IMR-90 (cell line): Measurements from ENCODE around the gene IVNS1ABP.

ENCODE experiments used
- BHLHE40 ChIP-seq: fragments of 150-350 bp; IDR thresholded peaks from 2 replicates; pipeline ENCODE4 v1.6.1; 2016; ENCODE audit warnings: mild to moderate bottlenecking, low read depth, low read length
- CEBPB ChIP-seq: IDR thresholded peaks from 2 replicates; pipeline ENCODE4 v1.6.1; 2012; ENCODE audit warnings: low read depth, low read length, improper control_type of control experiment
- CHD1 ChIP-seq: IDR thresholded peaks from 2 replicates; pipeline ENCODE4 v1.6.1; 2012; ENCODE audit warnings: low read depth, low read length, improper control_type of control experiment
- CTCF ChIP-seq: conservative IDR thresholded peaks from 2 replicates; pipeline ENCODE4 v1.5.1; 2012; ENCODE audit warnings: mild to moderate bottlenecking, low read depth, low read length, improper control_type of control experiment
- FOS ChIP-seq: fragments of 150-350 bp; IDR thresholded peaks from 2 replicates; pipeline ENCODE4 v1.6.1; 2016; ENCODE audit warnings: low read depth, low read length
- MAFK ChIP-seq: IDR thresholded peaks from 2 replicates; pipeline ENCODE4 v1.6.1; 2012; ENCODE audit warnings: low read depth, low read length, improper control_type of control experiment
- MAZ ChIP-seq: IDR thresholded peaks from 2 replicates; pipeline ENCODE4 v1.6.1; 2012; ENCODE audit warnings: low read depth, mild to moderate bottlenecking, low read length, improper control_type of control experiment, moderate library complexity, borderline replicate concordance
- NFE2L2 ChIP-seq: fragments of 150-350 bp; IDR thresholded peaks from 2 replicates; pipeline ENCODE4 v1.6.1; 2016; ENCODE audit warnings: low read depth, mild to moderate bottlenecking, low read length
- POLR2A ChIP-seq: IDR thresholded peaks from 2 replicates; pipeline ENCODE4 v1.6.1; 2012; ENCODE audit warnings: mild to moderate bottlenecking, low read depth, low read length
- RAD21 ChIP-seq: IDR thresholded peaks from 2 replicates; pipeline ENCODE4 v1.6.1; 2012; ENCODE audit warnings: low read length, improper control_type of control experiment
- RCOR1 ChIP-seq: IDR thresholded peaks from 2 replicates; pipeline ENCODE4 v1.6.1; 2012; ENCODE audit warnings: mild to moderate bottlenecking, low read length, improper control_type of control experiment; ENCODE audit not compliant: insufficient replicate concordance
- SMC3 ChIP-seq: fragments of 150-350 bp; IDR thresholded peaks from 2 replicates; pipeline ENCODE4 v1.6.1; 2016; ENCODE audit warnings: low read depth, mild to moderate bottlenecking, antibody characterized with exemption, low read length, moderate library complexity
- USF2 ChIP-seq: fragments of 150-350 bp; IDR thresholded peaks from 2 replicates; pipeline ENCODE4 v1.6.1; 2017; ENCODE audit warnings: mild to moderate bottlenecking, antibody characterized with exemption, low read length, low read depth

- TF ChIP-seq CTCF (no peak), MAFK (no peak), RAD21 (no peak), CEBPB (no peak), POLR2A (no peak), USF2 (no peak), MAZ (no peak), RCOR1 (no peak), CHD1 (no peak), SMC3 (no peak), NFE2L2 (no peak), BHLHE40 (no peak), FOS (no peak)
These were observed 67.5 kb downstream of the IVNS1ABP start for GRCh38 chr1:185249563-185249962.
